SK-N-SH (cell line): ENCODE data around the gene COQ6. TPM values are rescaled to one million over a fixed set of nuclear protein-coding genes. Genes with fewer than 3 reads are reported as not detected.

ENCODE experiments used
- CTCF ChIA-PET: fragments of 300-600, 350-600 bp; formaldehyde crosslinking; extraction: SDS; loops from one replicate; lab custom pipeline; 2021; lab: Yijun Ruan, JAX
- POLR2A ChIA-PET: fragments of 350-600 bp; sonication (Branson Sonifier 250); formaldehyde crosslinking; extraction: SDS; loops from one replicate; lab custom pipeline; 2020; ENCODE audit warnings: antibody characterized with exemption, inconsistent platforms; lab: Yijun Ruan, JAX
- DNase-seq: peaks from one replicate; pipeline ENCODE4 v3.0.0; 2012
- H2AFZ ChIP-seq: fragments of 200-600 bp; sonication (generic); 2 replicates; pipeline ENCODE4 v1.8.1; 2016; ENCODE audit warnings: antibody characterized with exemption, mild to moderate bottlenecking, low read depth
- H3F3A ChIP-seq: fragments of 200-600 bp; sonication (generic); replicated peaks from 2 replicates; pipeline ENCODE3; 2016; ENCODE audit warnings: antibody characterized with exemption, mild to moderate bottlenecking; ENCODE audit not compliant: insufficient read depth
- H3K27ac ChIP-seq, 2 experiments: fragments of 200-500 bp in 1 of 2; fragments of 200-600 bp in 1 of 2; sonication (Bioruptor generic) in 1 of 2; sonication (generic), shearing (Covaris generic) in 1 of 2; 2 replicates each; pipeline versions ENCODE4 v1.5.1 to v1.6.1; 2014 to 2016; ENCODE audit warnings: low read depth in 2 of 2, inconsistent platforms in 1 of 2, low read length in 1 of 2, mild to moderate bottlenecking in 1 of 2, mixed read lengths in 1 of 2
- H3K27me3 ChIP-seq: fragments of 200-600 bp; sonication (generic), shearing (Covaris generic); 2 replicates; pipeline ENCODE4 v1.6.1; 2016; ENCODE audit warnings: mixed run types; ENCODE audit not compliant: insufficient read depth
- H3K36me3 ChIP-seq, 2 experiments: fragments of 200-500 bp in 1 of 2; fragments of 200-600 bp in 1 of 2; sonication (Bioruptor generic) in 1 of 2; sonication (generic) in 1 of 2; replicated peaks in 1 of 2; 2 replicates each; pipeline versions ENCODE3 to v1.5.1; 2014 to 2016; ENCODE audit warnings: low read length in 1 of 2, mild to moderate bottlenecking in 1 of 2; ENCODE audit not compliant: insufficient read depth in 2 of 2, control insufficient read depth in 1 of 2
- H3K4me1 ChIP-seq, 2 experiments: fragments of 200-500 bp in 1 of 2; fragments of 200-600 bp in 1 of 2; sonication (Bioruptor generic) in 1 of 2; sonication (generic), shearing (Covaris generic) in 1 of 2; 2 replicates each; pipeline versions ENCODE4 v1.5.1 to v1.6.1; 2014 to 2016; ENCODE audit warnings: low read depth in 1 of 2, low read length in 1 of 2, mixed run types in 1 of 2; ENCODE audit not compliant: insufficient read depth in 2 of 2, control insufficient read depth in 1 of 2
- H3K4me2 ChIP-seq: fragments of 200-600 bp; sonication (generic), shearing (Covaris generic); 2 replicates; pipeline ENCODE4 v1.6.1; 2017; ENCODE audit warnings: mixed run types
- H3K4me3 ChIP-seq, 2 experiments: fragments of 200-500 bp in 1 of 2; fragments of 200-600 bp in 1 of 2; sonication (Bioruptor generic) in 1 of 2; sonication (generic), shearing (Covaris generic) in 1 of 2; 2 replicates each; pipeline versions ENCODE4 v1.5.1 to v1.8.1; 2014 to 2016; ENCODE audit warnings: low read depth in 2 of 2, inconsistent platforms in 1 of 2, low read length in 1 of 2, mild to moderate bottlenecking in 1 of 2, mixed read lengths in 1 of 2, moderate library complexity in 1 of 2
- H3K79me2 ChIP-seq: fragments of 200-600 bp; sonication (generic); 2 replicates; pipeline ENCODE4 v1.8.1; 2017; ENCODE audit warnings: mild to moderate bottlenecking; ENCODE audit not compliant: insufficient read depth
- H3K9ac ChIP-seq: fragments of 200-600 bp; sonication (generic); 2 replicates; pipeline ENCODE4 v1.6.1; 2017; ENCODE audit warnings: mixed run types
- H3K9me2 ChIP-seq: fragments of 200-600 bp; sonication (generic); 2 replicates; pipeline ENCODE4 v1.6.1; 2017; ENCODE audit warnings: mixed run types
- H3K9me3 ChIP-seq: fragments of 200-600 bp; sonication (generic); 2 replicates; pipeline ENCODE4 v1.6.1; 2017; ENCODE audit warnings: mixed run types, mild to moderate bottlenecking, moderate library complexity
- H4K20me1 ChIP-seq: fragments of 200-600 bp; sonication (generic); 2 replicates; pipeline ENCODE4 v1.6.1; 2017; ENCODE audit warnings: mild to moderate bottlenecking, mixed run types; ENCODE audit not compliant: insufficient read depth
- CHD2 ChIP-seq: fragments of 150-350 bp; IDR thresholded peaks from 2 replicates; pipeline ENCODE4 v1.6.1; 2018; ENCODE audit warnings: low read length; ENCODE audit not compliant: partially characterized antibody
- FOSL2 ChIP-seq: IDR thresholded peaks from 2 replicates; pipeline ENCODE4 v1.4.0; 2012; ENCODE audit warnings: low read depth, mild to moderate bottlenecking, moderate library complexity, borderline replicate concordance
- PBX3 ChIP-seq: IDR thresholded peaks from 2 replicates; pipeline ENCODE4; 2012
- POLR2AphosphoS5 ChIP-seq: IDR thresholded peaks from 2 replicates; pipeline ENCODE4 v1.6.1; 2012; ENCODE audit warnings: low read depth, low read length
- RAD21 ChIP-seq: IDR thresholded peaks from 2 replicates; pipeline ENCODE4 v1.6.1; 2012; ENCODE audit warnings: mild to moderate bottlenecking, low read length
- RXRA ChIP-seq: IDR thresholded peaks from 2 replicates; pipeline ENCODE4 v1.4.0; 2012; ENCODE audit warnings: low read depth, mild to moderate bottlenecking, borderline replicate concordance
- WGBS: methylation state at CpG from one replicate; pipeline ENCODE4 v1.1.6; 2017; ENCODE audit warnings: low lambda C conversion rate; 5-methylcytosine and 5-hydroxymethylcytosine counted together
- polyA plus RNA-seq, 3 experiments: library from polyadenylated mRNA; depleted of rRNA; stranded (reverse); fragments of >200 nt; gene quantifications; 2 replicates each; pipeline ENCODE4 v1.2.3, GENCODE V29; 2012
- small RNA-seq, 7 experiments: library from RNA; depleted of rRNA; stranded (forward); fragments of <200 nt; gene quantifications; one replicate each; pipeline ENCODE3, GENCODE V24; 2012
- TF ChIP-seq, protein P1 (sequence below): IDR thresholded peaks from 2 replicates; pipeline ENCODE4 v1.4.0; 2012; ENCODE audit warnings: low read depth, borderline replicate concordance

COQ6 gene
- polyA plus RNA-seq, 1 of the 3 experiments (the other 2 are of a cell fraction), result 38.8 TPM

- Histone ChIP-seq H4K20me1 (no peaks in the 10 kb centered on the region), H3K27ac (no peak overlapping the region), H3K4me1 (no peaks in the 10 kb centered on the region), H3K4me2 (no peak overlapping the region), H3F3A (no peaks in the 10 kb centered on the region), H3K79me2 (no peaks in the 10 kb centered on the region), H3K4me3 (no peak overlapping the region), H3K9me3 (no peaks in the 10 kb centered on the region), H3K9me2 (no peaks in the 10 kb centered on the region), H3K9ac (no peak overlapping the region), H2AFZ (no peak overlapping the region), H3K36me3 (peaks cover 0 to 8% of the 10 kb centered on the region in 2 experiments), H3K27me3 (no peaks in the 10 kb centered on the region)
- 90% methylated on average over 2 of the region's 2 CpGs for WGBS
- no peak for DNase-seq
- ChIA-PET CTCF (no interaction called here), POLR2A (no interaction called here)
- no peak for TF ChIP-seq CHD2
- no peak for TF ChIP-seq RAD21
- TF ChIP-seq, protein P1, sequence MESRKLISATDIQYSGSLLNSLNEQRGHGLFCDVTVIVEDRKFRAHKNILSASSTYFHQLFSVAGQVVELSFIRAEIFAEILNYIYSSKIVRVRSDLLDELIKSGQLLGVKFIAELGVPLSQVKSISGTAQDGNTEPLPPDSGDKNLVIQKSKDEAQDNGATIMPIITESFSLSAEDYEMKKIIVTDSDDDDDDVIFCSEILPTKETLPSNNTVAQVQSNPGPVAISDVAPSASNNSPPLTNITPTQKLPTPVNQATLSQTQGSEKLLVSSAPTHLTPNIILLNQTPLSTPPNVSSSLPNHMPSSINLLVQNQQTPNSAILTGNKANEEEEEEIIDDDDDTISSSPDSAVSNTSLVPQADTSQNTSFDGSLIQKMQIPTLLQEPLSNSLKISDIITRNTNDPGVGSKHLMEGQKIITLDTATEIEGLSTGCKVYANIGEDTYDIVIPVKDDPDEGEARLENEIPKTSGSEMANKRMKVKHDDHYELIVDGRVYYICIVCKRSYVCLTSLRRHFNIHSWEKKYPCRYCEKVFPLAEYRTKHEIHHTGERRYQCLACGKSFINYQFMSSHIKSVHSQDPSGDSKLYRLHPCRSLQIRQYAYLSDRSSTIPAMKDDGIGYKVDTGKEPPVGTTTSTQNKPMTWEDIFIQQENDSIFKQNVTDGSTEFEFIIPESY, result no peak
- no peak for TF ChIP-seq POLR2AphosphoS5
- no peak for TF ChIP-seq RXRA
- no peak for TF ChIP-seq PBX3
- TF ChIP-seq FOSL2, result no peak
Observed at GRCh38 chr14:74008843-74009499, 58.9 kb downstream of the COQ6 start.

Small RNAs within 50 kb of the gene (small RNA-seq; reads per million reads assigned to genes)
- gene AC005480.2 (0 to 0.21 (median 0) reads per million in 7 experiments), gene RF00019 (0 reads per million in 7 experiments)

Other genes starting within 250 kb of the COQ6 start
- gene PNMA1, start 235.9 kb upstream of the COQ6 start, polyA plus RNA-seq (2012; rRNA removed), result 19.5 and 31.5 TPM in 2 replicates
- gene PTGR2, start 98.5 kb upstream of the COQ6 start, polyA plus RNA-seq (2012; rRNA removed), result 7.1 and 9.7 TPM in 2 replicates
- 22.8 and 28.7 TPM in 2 replicates for gene ZNF410, start 63.4 kb upstream of the COQ6 start, polyA plus RNA-seq (2012; rRNA removed)
- 1.4 and 2.2 TPM in 2 replicates for gene FAM161B, start 208 bp upstream of the COQ6 start, polyA plus RNA-seq (2012; rRNA removed)
- 5.5 and 8.0 TPM in 2 replicates for gene ENTPD5, start 69.0 kb downstream of the COQ6 start, polyA plus RNA-seq (2012; rRNA removed)
- gene BBOF1, start 69.0 kb downstream of the COQ6 start, polyA plus RNA-seq (2012; rRNA removed), result 1.9 and 2.1 TPM in 2 replicates
- gene ALDH6A1, start 134.2 kb downstream of the COQ6 start, polyA plus RNA-seq (2012; rRNA removed), result 9.4 and 12.9 TPM in 2 replicates
- gene LIN52, start 134.7 kb downstream of the COQ6 start, polyA plus RNA-seq (2012; rRNA removed), result 4.9 and 5.9 TPM in 2 replicates